ENCODE measurements around the gene C12orf57. TPM values are rescaled to one million over a fixed set of nuclear protein-coding genes. Genes with fewer than 3 reads are reported as not detected.

The C12orf57 gene
- total and polyA plus RNA-seq, 2 of the 13 experiments (the other 11 are each of a cell fraction or from before 2014, with no cell fraction given), result 84.0 to 287 TPM

DNA sequence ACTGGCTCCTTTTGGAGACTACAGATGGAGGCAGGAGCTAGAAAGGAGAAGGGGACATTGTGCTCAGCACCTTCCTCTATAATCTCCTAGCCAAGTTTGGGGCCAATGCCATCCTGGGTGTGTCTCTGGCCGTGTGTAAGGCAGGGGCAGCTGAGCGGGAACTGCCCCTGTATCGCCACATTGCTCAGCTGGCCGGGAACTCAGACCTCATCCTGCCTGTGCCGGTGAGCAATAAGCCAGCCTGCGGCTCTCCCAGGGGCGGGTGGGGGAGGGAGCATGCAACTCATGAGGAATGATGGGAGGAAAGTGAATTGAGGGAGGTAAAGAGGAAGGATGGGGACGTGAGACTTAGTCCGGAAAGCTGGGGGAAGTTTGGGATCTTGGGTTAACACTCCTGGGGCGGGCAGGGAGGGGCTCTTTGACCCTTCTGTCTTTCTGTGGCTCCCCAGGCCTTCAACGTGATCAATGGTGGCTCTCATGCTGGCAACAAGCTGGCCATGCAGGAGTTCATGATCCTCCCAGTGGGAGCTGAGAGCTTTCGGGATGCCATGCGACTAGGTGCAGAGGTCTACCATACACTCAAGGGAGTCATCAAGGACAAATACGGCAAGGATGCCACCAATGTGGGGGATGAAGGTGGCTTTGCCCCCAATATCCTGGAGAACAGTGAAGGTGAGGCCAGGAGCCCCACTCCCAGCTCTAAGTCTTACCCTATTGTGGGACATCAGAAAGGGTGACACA is 26.2 kb upstream of the C12orf57 start:
- in situ Hi-C loops (cut with HindIII; ENCODE audit: extremely low pct_ligation_motif_present, low pct_unique_long_range_greater_than_20kb), result no loop called here
- H3K4me2 ChIP-seq (ENCODE audit: low read depth, low read length), result no peak overlapping the region
- no peak overlapping the region for H3K4me3 ChIP-seq (replicated peaks in 1 of 3; ENCODE audit: insufficient read depth in 1 of 3, low read depth in 2 of 3, low read length in 3 of 3)
- peaks cover 5 to 36% of the 10 kb centered on the region in 2 experiments; a peak in 3 of 5 replicates for H3K36me3 ChIP-seq (replicated peaks in 1 of 2; ENCODE audit: control insufficient read depth in 1 of 2, insufficient read depth in 2 of 2, low read length in 2 of 2)
- ChIA-PET POLR2A (no interaction called here), CTCF (ENCODE audit: low intra/inter-chr PET ratio, low total read pairs) (no interaction called here)
- BruUV-seq (replicated peaks), result no TSS peak
- ATAC-seq, result no peak
- peaks cover 17% of the 10 kb centered on the region for H3K79me2 ChIP-seq (ENCODE audit: insufficient read depth, low read length)
- no peaks in the 10 kb centered on the region for H4K20me1 ChIP-seq (ENCODE audit: insufficient read depth, low read length)
- H3K9ac ChIP-seq (ENCODE audit: insufficient read depth, low read depth, low read length), result no peak overlapping the region
- peaks cover 28% of the 10 kb centered on the region for H3K4me1 ChIP-seq (ENCODE audit: insufficient read depth, low read length)
- H3K27me3 ChIP-seq (ENCODE audit: control insufficient read depth in 1 of 2, insufficient read depth in 2 of 2, low read length in 2 of 2), result no peaks in the 10 kb centered on the region
- no peaks in the 10 kb centered on the region for H3K9me3 ChIP-seq (ENCODE audit: low read length)
- intact Hi-C loops (cut with micrococcal nuclease; ENCODE audit: unreplicated experiment), result no loop called here
- no peak for DNase-seq (ENCODE audit: low spot score)
- no peak overlapping the region for H2AFZ ChIP-seq (ENCODE audit: low read length)
- H3K27ac ChIP-seq (ENCODE audit: extremely low read length, insufficient read depth, low read length), result no peak overlapping the region
- TF ChIP-seq ZNF230 (CRISPR knock-in tag; IDR thresholded peaks at IDR 0.05) (no peak), DNMT3B (CRISPR knock-in tag; conservative IDR thresholded peaks at IDR 0.05) (no peak), ZNF205 (CRISPR knock-in tag; IDR thresholded peaks at IDR 0.05) (no peak), ERF (CRISPR knock-in tag; IDR thresholded peaks at IDR 0.05) (no peak), FOXA3 (CRISPR knock-in tag; IDR thresholded peaks at IDR 0.05) (no peak), ZNF274 (CRISPR knock-in tag; IDR thresholded peaks at IDR 0.05) (no peak), ZNF556 (CRISPR knock-in tag; IDR thresholded peaks at IDR 0.05; ENCODE audit: borderline replicate concordance) (no peak), ZNF337 (CRISPR knock-in tag; IDR thresholded peaks at IDR 0.05; ENCODE audit: borderline replicate concordance, low read depth) (no peak), JUN (CRISPR knock-in tag; IDR thresholded peaks at IDR 0.05) (no peak), SP2 (CRISPR knock-in tag; IDR thresholded peaks at IDR 0.05) (no peak), ZMYM4 (CRISPR knock-in tag; IDR thresholded peaks at IDR 0.05) (no peak)
- TF ChIP-seq, protein P1, sequence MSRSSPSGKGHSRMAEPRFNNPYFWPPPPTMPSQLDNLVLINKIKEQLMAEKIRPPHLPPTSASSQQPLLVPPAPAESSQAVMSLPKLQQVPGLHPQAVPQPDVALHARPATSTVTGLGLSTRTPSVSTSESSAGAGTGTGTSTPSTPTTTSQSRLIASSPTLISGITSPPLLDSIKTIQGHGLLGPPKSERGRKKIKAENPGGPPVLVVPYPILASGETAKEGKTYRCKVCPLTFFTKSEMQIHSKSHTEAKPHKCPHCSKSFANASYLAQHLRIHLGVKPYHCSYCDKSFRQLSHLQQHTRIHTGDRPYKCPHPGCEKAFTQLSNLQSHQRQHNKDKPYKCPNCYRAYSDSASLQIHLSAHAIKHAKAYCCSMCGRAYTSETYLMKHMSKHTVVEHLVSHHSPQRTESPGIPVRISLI (CRISPR knock-in tag; IDR thresholded peaks at IDR 0.05; ENCODE audit: borderline replicate concordance), result no peak
- 94% methylated on average over 13 of the region's 14 CpGs for WGBS (ENCODE audit: low lambda C conversion rate)
- no peak for FAIRE-seq
